Measurements from ENCODE around the gene PANK1.

The PANK1 gene

GRCh38 chr10:89644967-89645741 is at the start of gene PANK1:
Gene PANK1 (minus strand): TSS chr10:89645242. CDS start chr10:89644891, 351 bp downstream.
- DNase-seq (ENCODE audit: low read depth in 2 of 3, low spot score in 1 of 3): peak; percentile 61 to 72 (median 62)

GRCh38 chr10:89693176-89693575 is 48.1 kb upstream of the PANK1 start:
- no peak for DNase-seq (ENCODE audit: low read depth in 2 of 3, low spot score in 1 of 3)

DNA sequence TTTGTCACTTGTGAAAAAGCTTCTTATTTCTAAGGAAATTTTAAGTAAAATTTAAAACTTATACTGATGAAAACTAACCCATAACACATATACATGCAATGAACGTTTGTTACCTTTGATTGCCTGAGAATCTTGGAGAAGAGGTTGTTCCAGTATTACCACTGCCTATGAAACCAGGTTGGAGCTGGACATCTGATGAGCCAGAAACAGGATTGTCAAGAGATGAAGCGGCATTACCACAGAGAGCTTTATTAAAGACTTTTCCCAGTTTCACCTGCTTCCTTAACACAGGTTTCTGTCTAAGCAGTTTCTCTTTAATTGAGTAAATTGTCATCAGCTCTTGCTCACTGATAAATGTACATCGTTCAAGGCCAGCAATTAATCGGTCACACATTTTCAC is 47.4 kb upstream of the PANK1 start:
- DNase-seq (ENCODE audit: low read depth in 2 of 3, low spot score in 1 of 3): no peak

- no peak for DNase-seq (ENCODE audit: low read depth in 2 of 3, low spot score in 1 of 3)
Observed at GRCh38 chr10:89690027-89690426, 45.0 kb upstream of the PANK1 start.

DNA sequence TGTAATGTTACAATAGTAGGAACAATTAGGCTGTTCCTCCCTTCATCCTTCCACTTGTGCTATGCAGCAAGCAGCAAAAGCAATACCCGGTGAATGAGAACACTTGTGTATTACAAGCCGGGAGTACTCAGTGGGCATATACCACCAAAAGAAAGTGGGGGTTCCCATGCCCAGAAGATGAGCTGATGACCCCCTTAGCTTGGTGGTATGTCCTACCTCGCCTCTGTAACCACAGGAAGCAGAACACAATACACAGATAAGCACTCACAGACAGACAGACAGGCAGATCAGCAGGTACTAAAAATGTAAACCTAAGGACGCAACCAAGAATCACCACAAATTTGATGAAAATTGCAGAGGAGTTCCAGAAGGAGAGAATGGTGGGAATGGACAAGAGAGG is 40.9 kb upstream of the PANK1 start:
- DNase-seq (ENCODE audit: low read depth in 2 of 3, low spot score in 1 of 3): no peak

GRCh38 chr10:89684604-89685003 is 39.6 kb upstream of the PANK1 start:
- no peak for DNase-seq (ENCODE audit: low read depth in 2 of 3, low spot score in 1 of 3)

DNA sequence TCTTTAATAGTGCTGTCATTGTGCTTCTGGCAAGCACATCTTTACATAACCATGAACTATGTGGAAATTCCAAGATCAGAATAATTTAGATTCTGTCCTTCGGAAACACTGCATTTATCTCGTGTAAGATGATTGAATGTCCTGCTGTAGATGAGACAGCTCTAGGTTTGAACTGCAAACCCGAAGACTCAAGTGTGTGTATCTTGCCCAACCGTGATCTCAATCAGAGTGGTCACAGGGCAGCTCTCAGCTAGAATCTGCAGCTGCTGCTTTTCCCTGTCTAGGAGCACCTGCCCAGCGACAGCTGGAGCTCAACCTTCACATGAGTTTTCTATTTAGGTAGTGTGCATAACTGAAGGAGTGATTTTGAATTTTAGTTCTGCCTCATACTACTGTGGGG is 38.8 kb upstream of the PANK1 start:
- no peak for DNase-seq (ENCODE audit: low read depth in 2 of 3, low spot score in 1 of 3)

DNA sequence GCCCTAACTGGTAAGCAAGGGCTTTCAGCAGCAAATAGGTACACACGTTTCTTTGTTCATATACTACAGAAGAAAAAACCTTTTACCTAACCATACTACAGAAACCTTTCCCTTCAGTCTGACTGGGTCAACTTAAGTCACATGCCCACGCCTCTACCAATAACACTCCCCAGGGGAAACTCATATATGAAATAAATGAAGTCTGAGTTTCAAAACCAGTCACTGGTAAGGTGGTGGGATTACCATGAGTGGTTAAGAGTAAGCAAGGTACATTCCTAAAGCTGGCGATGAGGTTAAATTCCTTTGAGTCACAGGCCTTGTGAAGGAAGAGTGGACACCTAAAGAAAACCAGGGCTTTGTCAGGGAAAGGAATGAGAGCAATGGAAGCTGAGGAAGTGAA is 34.9 kb upstream of the PANK1 start:
- no peak for DNase-seq (ENCODE audit: low read depth in 2 of 3, low spot score in 1 of 3)

DNA sequence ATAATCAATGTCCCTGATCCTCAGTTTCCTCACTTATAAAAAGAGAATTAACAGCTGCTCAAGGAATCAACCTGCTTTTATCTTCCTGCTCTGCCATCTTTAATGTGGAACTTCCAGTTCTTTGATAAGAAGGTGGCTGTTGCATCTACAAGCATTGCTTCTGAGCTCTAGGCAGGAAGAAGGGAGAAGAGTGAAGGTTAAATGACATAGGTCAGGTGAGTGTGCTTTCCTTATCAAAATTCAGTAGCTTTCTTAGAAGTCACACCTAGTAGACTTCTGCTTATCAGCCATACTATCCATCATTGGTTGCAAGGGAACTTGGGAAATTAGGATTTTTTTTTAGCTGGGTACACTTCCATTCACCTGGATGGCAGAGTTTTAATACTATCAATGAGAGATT is 32.3 kb upstream of the PANK1 start:
- DNase-seq (ENCODE audit: low read depth in 2 of 3, low spot score in 1 of 3): no peak

GRCh38 chr10:89670926-89671325 is 25.9 kb upstream of the PANK1 start:
- no peak for DNase-seq (ENCODE audit: low read depth in 2 of 3, low spot score in 1 of 3)

- DNase-seq (ENCODE audit: low read depth in 2 of 3, low spot score in 1 of 3): no peak
Observed at GRCh38 chr10:89669985-89670384, 24.9 kb upstream of the PANK1 start.

GRCh38 chr10:89668386-89669071 is 23.5 kb upstream of the PANK1 start:
- DNase-seq (ENCODE audit: low read depth in 2 of 3, low spot score in 1 of 3): no peak

GRCh38 chr10:89666138-89666537 is 21.1 kb upstream of the PANK1 start:
- DNase-seq (ENCODE audit: low read depth in 2 of 3, low spot score in 1 of 3): no peak

DNA sequence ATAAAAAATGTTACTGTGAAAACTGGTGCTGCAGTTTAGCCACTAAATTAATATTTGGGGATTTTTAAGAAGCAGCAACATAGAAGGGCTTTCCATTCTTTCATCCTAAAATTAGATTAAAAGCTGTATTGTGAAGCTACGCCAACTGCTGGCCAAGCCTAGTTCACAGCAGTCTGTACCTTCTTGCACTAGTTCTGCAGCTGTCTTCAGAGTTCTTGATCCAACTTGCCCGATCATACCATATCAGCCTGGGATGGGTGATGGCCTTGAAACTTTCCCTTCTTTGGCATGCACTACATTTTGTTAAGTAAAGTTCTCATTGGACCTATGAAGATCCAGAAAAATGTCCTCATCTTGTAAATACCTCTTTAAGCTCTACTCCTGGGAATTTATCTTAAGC is 20.3 kb upstream of the PANK1 start:
- no peak for DNase-seq (ENCODE audit: low read depth in 2 of 3, low spot score in 1 of 3)

DNA sequence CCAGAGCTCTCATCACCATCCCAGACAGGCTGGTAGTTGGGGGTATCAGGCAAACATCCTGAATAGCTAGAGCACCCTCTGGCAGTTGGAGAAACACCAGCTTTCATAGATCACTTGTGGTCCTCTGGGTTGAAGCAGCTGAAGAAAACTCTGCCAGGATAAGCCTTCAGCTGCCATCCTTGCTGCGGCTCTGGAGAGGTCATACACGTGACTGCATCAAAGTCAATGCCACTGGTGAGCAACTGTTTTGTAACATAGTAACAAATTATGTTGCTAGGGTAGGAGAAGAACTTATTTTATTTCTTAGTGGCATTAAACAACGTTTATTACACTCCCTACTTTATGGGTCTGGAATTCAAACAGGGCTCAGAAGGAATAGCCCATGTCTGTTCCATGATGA is 19.2 kb upstream of the PANK1 start:
- DNase-seq (ENCODE audit: low read depth in 2 of 3, low spot score in 1 of 3): no peak

- no peak for DNase-seq (ENCODE audit: low read depth in 2 of 3, low spot score in 1 of 3)
Observed at GRCh38 chr10:89663144-89663543, 18.1 kb upstream of the PANK1 start.

DNA sequence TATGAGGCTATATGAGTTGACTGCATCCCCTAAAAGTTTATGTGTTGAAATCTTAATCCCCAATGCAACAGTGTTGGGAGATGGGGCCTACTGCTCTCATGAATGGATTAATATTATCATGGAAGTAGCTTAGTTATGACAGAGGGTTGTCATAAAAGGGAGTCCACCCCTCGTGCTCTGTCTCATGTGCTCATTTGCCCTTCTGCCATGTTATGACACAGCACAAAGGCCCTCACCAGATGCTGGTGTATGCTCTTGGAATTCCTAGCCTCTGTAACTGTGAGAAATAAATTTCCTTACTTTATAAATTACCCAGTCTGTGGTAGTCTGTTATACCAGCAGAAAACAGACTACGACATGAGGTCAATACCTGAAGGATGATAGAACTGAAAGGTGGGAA is 17.6 kb upstream of the PANK1 start:
- DNase-seq (ENCODE audit: low read depth in 2 of 3, low spot score in 1 of 3): no peak

GRCh38 chr10:89659143-89660131 is 14.4 kb upstream of the PANK1 start:
- DNase-seq (ENCODE audit: low read depth in 2 of 3, low spot score in 1 of 3): no peak

DNA sequence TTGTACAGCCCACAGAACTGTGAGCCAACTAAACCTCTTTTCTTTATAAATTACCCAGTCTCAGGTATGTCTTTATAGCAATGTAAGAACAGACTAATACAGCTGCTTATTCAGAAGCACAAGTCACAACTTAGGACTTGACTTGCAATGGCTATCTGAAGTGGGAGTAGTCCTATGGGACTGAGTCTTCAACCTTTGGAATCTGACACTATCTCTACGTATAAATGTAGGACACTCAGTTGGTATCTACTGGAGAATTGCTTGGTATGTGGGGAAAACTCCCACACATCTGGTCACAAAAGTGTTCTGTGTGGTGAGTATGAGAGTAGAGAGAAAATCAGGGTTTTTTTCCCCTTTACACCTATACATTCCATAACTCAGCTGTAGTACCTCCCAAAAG is 12.3 kb upstream of the PANK1 start:
- DNase-seq (ENCODE audit: low read depth in 2 of 3, low spot score in 1 of 3): no peak

GRCh38 chr10:89655722-89656121 is 10.7 kb upstream of the PANK1 start:
- DNase-seq (ENCODE audit: low read depth in 2 of 3, low spot score in 1 of 3): no peak

GRCh38 chr10:89653410-89653869 is 8.4 kb upstream of the PANK1 start:
- DNase-seq (ENCODE audit: low read depth in 2 of 3, low spot score in 1 of 3): no peak
